Cardiac muscle cell (in vitro differentiated cells and primary cell): Measurements from ENCODE around the gene LRRC52. TPM values are rescaled to one million over a fixed set of nuclear protein-coding genes. Genes with fewer than 3 reads are reported as not detected.

Source experiments
- DNase-seq, 2 donors: peaks; one replicate each; pipeline versions ENCODE4 v3.0.0 to v3.0.0-alpha.2; 2010 to 2017; ENCODE audit warnings: low read depth in 1 of 2, low spot score in 1 of 2
- H3K27ac ChIP-seq: fragments of 200-600 bp; sonication (generic); 2 replicates; pipeline ENCODE4 v1.5.1; 2016
- H3K27me3 ChIP-seq: fragments of 200-600 bp; sonication (generic); 2 replicates; pipeline ENCODE4 v1.6.0; 2016; ENCODE audit warnings: control low read depth
- H3K36me3 ChIP-seq: fragments of 200-600 bp; sonication (generic); 2 replicates; pipeline ENCODE4 v1.5.1; 2016; ENCODE audit warnings: control low read depth
- H3K4me1 ChIP-seq: fragments of 200-600 bp; sonication (generic); 2 replicates; pipeline ENCODE4 v1.8.1; 2017; ENCODE audit warnings: low read depth, mild to moderate bottlenecking, mixed run types
- H3K4me3 ChIP-seq: fragments of 200-600 bp; sonication (generic); 2 replicates; pipeline ENCODE4 v1.5.1; 2016; ENCODE audit warnings: mild to moderate bottlenecking
- H3K9me3 ChIP-seq: fragments of 200-600 bp; sonication (generic); 2 replicates; pipeline ENCODE4 v1.5.1; 2017; ENCODE audit warnings: low read depth, mild to moderate bottlenecking, control low read depth
- CTCF ChIP-seq: IDR thresholded peaks from 2 replicates; pipeline ENCODE4 v1.5.1; 2012; ENCODE audit warnings: low read depth, mild to moderate bottlenecking, low read length
- polyA plus RNA-seq: library from polyadenylated mRNA; unstranded; fragments of >200 nt; fragmentation: Nextera tagmentation; extraction: Ambion mirVana; gene quantifications from 2 replicates; pipeline ENCODE4 v1.2.1, GENCODE V29; 2016
- total RNA-seq: library from RNA; depleted of rRNA; stranded (reverse); fragments of >200 nt; gene quantifications from 2 replicates; pipeline ENCODE4 v1.2.3, GENCODE V29; 2016

The LRRC52 gene
- total and polyA plus RNA-seq, 2 experiments from 2014 or later = 0.20 to 0.77 TPM

- H3K9me3 ChIP-seq = no peaks in the 10 kb centered on the region
Observed at GRCh38 chr1:165537356-165538109, 6.3 kb upstream of the LRRC52 start.

GRCh38 chr1:165539306-165539705, 4.5 kb upstream of the LRRC52 start:
- peaks cover 33% of the 10 kb centered on the region for H3K4me1 ChIP-seq
- H3K4me3 ChIP-seq = no peak overlapping the region
- H3K9me3 ChIP-seq = no peaks in the 10 kb centered on the region
- H3K36me3 ChIP-seq = no peaks in the 10 kb centered on the region
- H3K27me3 ChIP-seq = no peaks in the 10 kb centered on the region
- no peak for DNase-seq
- TF ChIP-seq CTCF = no peak
- H3K27ac ChIP-seq = peak overlapping the region; percentile 47

More at GRCh38 chr1:165537356-165538109, 6.3 kb upstream of the LRRC52 start:
- no peak for TF ChIP-seq CTCF
- no peak for DNase-seq
- H3K4me1 ChIP-seq = peaks cover 24% of the 10 kb centered on the region
- H3K36me3 ChIP-seq = no peaks in the 10 kb centered on the region
- no peak overlapping the region for H3K4me3 ChIP-seq
- no peak overlapping the region for H3K27ac ChIP-seq
- no peaks in the 10 kb centered on the region for H3K27me3 ChIP-seq

- Histone ChIP-seq H3K4me1 (peaks cover 33% of the 10 kb centered on the region), H3K36me3 (no peaks in the 10 kb centered on the region), H3K4me3 (no peak overlapping the region), H3K27me3 (no peaks in the 10 kb centered on the region), H3K9me3 (no peaks in the 10 kb centered on the region), H3K27ac (peak overlapping the region; percentile 47)
- no peak for TF ChIP-seq CTCF
- peak in 1 of 2 donors; percentile 33 for DNase-seq
Observed at GRCh38 chr1:165539908-165540307, 3.9 kb upstream of the LRRC52 start.

GRCh38 chr1:165542015-165542631, 1.7 kb upstream of the LRRC52 start:
- DNase-seq = no peak
- Histone ChIP-seq H3K36me3 (no peaks in the 10 kb centered on the region), H3K4me1 (peaks cover 33% of the 10 kb centered on the region), H3K27me3 (no peaks in the 10 kb centered on the region), H3K27ac (no peak overlapping the region), H3K4me3 (no peak overlapping the region), H3K9me3 (no peaks in the 10 kb centered on the region)
- no peak for TF ChIP-seq CTCF

- H3K36me3 ChIP-seq = no peaks in the 10 kb centered on the region
- H3K9me3 ChIP-seq = no peaks in the 10 kb centered on the region
- H3K27me3 ChIP-seq = no peaks in the 10 kb centered on the region
- no peak overlapping the region for H3K27ac ChIP-seq
- peaks cover 33% of the 10 kb centered on the region for H3K4me1 ChIP-seq
- no peak for TF ChIP-seq CTCF
- H3K4me3 ChIP-seq = no peak overlapping the region
- DNase-seq = no peak
Observed at GRCh38 chr1:165542647-165543046, 1.2 kb upstream of the LRRC52 start.
